Suprapubic skin (tissue), 3 donors: ENCODE results near the gene SRSF2.

Source experiments
- CTCF ChIP-seq, 2 donors: fragments of 200-600 bp in 1 of 2; fragments of 450-650 bp in 1 of 2; sonication (generic) in 1 of 2; IDR thresholded peaks; one replicate each; pipeline ENCODE4 v1.5.1; 2016 to 2019; ENCODE audit warnings: antibody characterized with exemption in 2 of 2, mild to moderate bottlenecking in 1 of 2, moderate library complexity in 1 of 2
- POLR2A ChIP-seq, 2 donors: fragments of 450-650 bp; IDR thresholded peaks; one replicate each; pipeline ENCODE4 v1.6.1; 2017; ENCODE audit warnings: antibody characterized with exemption in 2 of 2, mild to moderate bottlenecking in 2 of 2, moderate library complexity in 2 of 2

GRCh38 chr17:76696763-76697701, 40.1 kb downstream of the SRSF2 start:
- TF ChIP-seq CTCF (IDR thresholded peaks at IDR 0.05), result no peak
- TF ChIP-seq POLR2A (IDR thresholded peaks at IDR 0.05), result no peak
